ENCODE measurements around the gene ACSF2.

Gene ACSF2

DNA sequence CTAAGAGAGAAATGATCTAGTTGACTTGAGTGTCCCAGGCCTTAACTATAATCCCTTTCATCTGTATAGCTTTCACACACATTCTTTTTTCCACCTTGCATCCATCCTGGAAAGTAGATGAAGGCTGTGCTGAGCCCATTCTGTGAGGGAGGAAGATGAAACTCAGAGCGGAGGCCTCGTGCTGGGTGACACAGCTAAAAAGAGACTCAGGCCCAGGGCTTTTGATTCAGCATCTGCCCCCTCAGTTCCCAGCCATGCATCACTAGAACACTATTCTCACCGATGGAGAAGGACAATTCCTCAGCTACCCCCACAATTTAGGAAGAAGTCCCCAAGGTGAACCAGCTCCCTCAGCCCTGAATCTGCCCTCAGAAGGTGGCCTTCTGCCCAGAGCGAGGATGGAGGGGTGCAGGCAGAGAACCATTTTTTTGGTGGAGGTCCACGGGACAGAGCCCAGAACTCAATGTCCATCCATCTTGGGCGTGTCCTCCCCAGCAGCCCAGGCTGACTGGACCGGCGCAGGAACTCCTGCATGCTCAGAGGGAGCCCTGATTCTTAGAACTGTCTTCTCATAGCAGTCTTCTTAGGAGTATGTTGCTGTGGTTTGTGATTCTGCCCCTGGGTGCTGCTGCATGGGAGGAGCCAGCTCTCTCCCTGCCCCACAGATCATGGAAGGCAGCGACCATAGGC, 76.4 kb downstream of the ACSF2 start:
- Histone ChIP-seq H3K4me2 (ENCODE audit: low read depth, low read length) (no peak overlapping the region), H3K9me3 (replicated peaks; ENCODE audit: insufficient read depth, low read length) (no peaks in the 10 kb centered on the region), H3K36me3 (replicated peaks; ENCODE audit: insufficient read depth, low read length) (no peaks in the 10 kb centered on the region), H4K20me1 (ENCODE audit: insufficient read depth, low read length) (no peaks in the 10 kb centered on the region), H3K4me3 (ENCODE audit: low read length) (no peak overlapping the region), H3K79me2 (ENCODE audit: low read length) (no peaks in the 10 kb centered on the region), H3F3A (ENCODE audit: insufficient read depth, low read length) (no peaks in the 10 kb centered on the region), H3K27ac (ENCODE audit: low read length) (no peak overlapping the region), H3K4me1 (ENCODE audit: low read length) (no peaks in the 10 kb centered on the region), H3K27me3 (replicated peaks; ENCODE audit: insufficient read depth, low read length) (no peaks in the 10 kb centered on the region), H3K9ac (ENCODE audit: low read length) (no peak overlapping the region), H3K9me2 (replicated peaks; ENCODE audit: insufficient read depth, low read length) (no peaks in the 10 kb centered on the region), H2AFZ (ENCODE audit: low read length) (no peak overlapping the region)
- TF ChIP-seq, protein P1, sequence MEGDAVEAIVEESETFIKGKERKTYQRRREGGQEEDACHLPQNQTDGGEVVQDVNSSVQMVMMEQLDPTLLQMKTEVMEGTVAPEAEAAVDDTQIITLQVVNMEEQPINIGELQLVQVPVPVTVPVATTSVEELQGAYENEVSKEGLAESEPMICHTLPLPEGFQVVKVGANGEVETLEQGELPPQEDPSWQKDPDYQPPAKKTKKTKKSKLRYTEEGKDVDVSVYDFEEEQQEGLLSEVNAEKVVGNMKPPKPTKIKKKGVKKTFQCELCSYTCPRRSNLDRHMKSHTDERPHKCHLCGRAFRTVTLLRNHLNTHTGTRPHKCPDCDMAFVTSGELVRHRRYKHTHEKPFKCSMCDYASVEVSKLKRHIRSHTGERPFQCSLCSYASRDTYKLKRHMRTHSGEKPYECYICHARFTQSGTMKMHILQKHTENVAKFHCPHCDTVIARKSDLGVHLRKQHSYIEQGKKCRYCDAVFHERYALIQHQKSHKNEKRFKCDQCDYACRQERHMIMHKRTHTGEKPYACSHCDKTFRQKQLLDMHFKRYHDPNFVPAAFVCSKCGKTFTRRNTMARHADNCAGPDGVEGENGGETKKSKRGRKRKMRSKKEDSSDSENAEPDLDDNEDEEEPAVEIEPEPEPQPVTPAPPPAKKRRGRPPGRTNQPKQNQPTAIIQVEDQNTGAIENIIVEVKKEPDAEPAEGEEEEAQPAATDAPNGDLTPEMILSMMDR (IDR thresholded peaks at IDR 0.05; ENCODE audit: low read length): no peak
- TF ChIP-seq EZH2 (optimal IDR thresholded peaks at IDR 0.05; ENCODE audit: low read depth, low read length) (no peak), EZH2phosphoT487 (IDR thresholded peaks at IDR 0.05; ENCODE audit: low read length) (no peak)
- DNase-seq: no peak

DNA sequence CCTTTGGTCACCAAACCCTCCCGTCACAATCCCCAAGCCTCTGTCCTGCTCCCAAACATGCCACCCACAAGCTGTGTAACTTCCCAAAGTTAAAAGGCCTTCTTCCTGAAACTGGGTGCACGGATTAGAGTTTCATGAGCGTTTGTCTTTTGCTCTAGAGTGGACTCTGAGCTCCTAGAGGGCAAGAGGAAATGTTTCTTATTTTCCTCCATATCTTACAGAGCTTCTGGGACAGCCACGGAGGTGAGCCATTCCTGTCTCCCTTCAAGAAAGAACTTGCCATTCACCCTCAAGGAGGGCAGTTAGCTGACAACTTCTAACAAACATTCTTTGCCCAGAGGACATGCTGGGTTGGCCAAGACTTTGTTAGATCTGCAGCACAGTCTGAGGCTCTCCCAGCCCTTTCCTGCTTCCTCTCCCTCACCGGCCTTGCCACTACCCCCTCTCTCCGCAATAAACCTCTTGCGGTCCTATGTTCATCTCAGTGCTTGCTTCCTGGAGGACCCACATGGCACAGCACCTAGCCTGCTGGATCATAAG, 79.6 kb downstream of the ACSF2 start:
- Histone ChIP-seq H2AFZ (ENCODE audit: low read length) (no peak overlapping the region), H3K27me3 (replicated peaks; ENCODE audit: insufficient read depth, low read length) (no peaks in the 10 kb centered on the region), H3K4me3 (ENCODE audit: low read length) (no peak overlapping the region), H3K9ac (ENCODE audit: low read length) (no peak overlapping the region), H3F3A (ENCODE audit: insufficient read depth, low read length) (no peaks in the 10 kb centered on the region), H3K79me2 (ENCODE audit: low read length) (no peaks in the 10 kb centered on the region), H3K36me3 (replicated peaks; ENCODE audit: insufficient read depth, low read length) (no peaks in the 10 kb centered on the region), H3K9me3 (replicated peaks; ENCODE audit: insufficient read depth, low read length) (no peaks in the 10 kb centered on the region), H3K4me1 (ENCODE audit: low read length) (no peaks in the 10 kb centered on the region), H4K20me1 (ENCODE audit: insufficient read depth, low read length) (no peaks in the 10 kb centered on the region), H3K4me2 (ENCODE audit: low read depth, low read length) (no peak overlapping the region), H3K9me2 (replicated peaks; ENCODE audit: insufficient read depth, low read length) (no peaks in the 10 kb centered on the region), H3K27ac (ENCODE audit: low read length) (no peak overlapping the region)
- TF ChIP-seq, protein P1 (IDR thresholded peaks at IDR 0.05; ENCODE audit: low read length): no peak
- TF ChIP-seq EZH2phosphoT487 (IDR thresholded peaks at IDR 0.05; ENCODE audit: low read length) (no peak), EZH2 (optimal IDR thresholded peaks at IDR 0.05; ENCODE audit: low read depth, low read length) (no peak)
- DNase-seq: no peak

DNA sequence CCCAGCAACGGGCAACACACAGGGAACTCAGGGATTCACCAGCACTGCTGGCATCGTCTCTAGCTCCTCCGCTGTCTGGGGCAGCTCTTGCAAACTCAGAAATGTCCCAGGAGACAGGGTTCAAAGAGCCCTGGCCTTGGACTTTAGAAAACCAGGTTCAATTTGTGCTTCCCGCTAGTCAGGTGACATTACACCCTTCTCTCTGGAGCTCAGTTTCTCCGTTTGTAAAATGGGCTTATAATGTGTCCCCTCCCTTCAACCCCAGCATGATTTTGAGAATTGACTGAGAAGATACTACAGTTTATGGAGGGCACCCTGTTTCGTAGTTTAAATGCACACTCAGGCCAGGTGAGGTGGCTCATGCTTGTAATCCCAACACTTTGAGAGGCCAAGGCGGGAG, 80.3 kb downstream of the ACSF2 start:
- TF ChIP-seq EZH2phosphoT487 (IDR thresholded peaks at IDR 0.05; ENCODE audit: low read length) (no peak), EZH2 (optimal IDR thresholded peaks at IDR 0.05; ENCODE audit: low read depth, low read length) (no peak)
- TF ChIP-seq, protein P1 (IDR thresholded peaks at IDR 0.05; ENCODE audit: low read length): no peak

More for the DNA sequence above, 80.3 kb downstream of the ACSF2 start:
- no peaks in the 10 kb centered on the region for H3K9me3 ChIP-seq (replicated peaks; ENCODE audit: insufficient read depth, low read length)
- H3F3A ChIP-seq (ENCODE audit: insufficient read depth, low read length): no peaks in the 10 kb centered on the region
- H3K79me2 ChIP-seq (ENCODE audit: low read length): no peaks in the 10 kb centered on the region
- no peaks in the 10 kb centered on the region for H3K27me3 ChIP-seq (replicated peaks; ENCODE audit: insufficient read depth, low read length)
- no peak overlapping the region for H3K27ac ChIP-seq (ENCODE audit: low read length)
- H3K4me1 ChIP-seq (ENCODE audit: low read length): no peaks in the 10 kb centered on the region
- H3K9me2 ChIP-seq (replicated peaks; ENCODE audit: insufficient read depth, low read length): no peaks in the 10 kb centered on the region
- H3K4me2 ChIP-seq (ENCODE audit: low read depth, low read length): no peak overlapping the region
- no peak overlapping the region for H2AFZ ChIP-seq (ENCODE audit: low read length)
- no peak for DNase-seq
- no peaks in the 10 kb centered on the region for H3K36me3 ChIP-seq (replicated peaks; ENCODE audit: insufficient read depth, low read length)
- no peaks in the 10 kb centered on the region for H4K20me1 ChIP-seq (ENCODE audit: insufficient read depth, low read length)
- H3K4me3 ChIP-seq (ENCODE audit: low read length): no peak overlapping the region
- H3K9ac ChIP-seq (ENCODE audit: low read length): no peak overlapping the region
